HepG2 (cell line): ENCODE results near the gene PALM. TPM values are rescaled to one million over a fixed set of nuclear protein-coding genes. Genes with fewer than 3 reads are reported as not detected.
A peak's percentile ranks its signal among the peaks of the same experiment; 100 is the strongest.

Source experiments
- CHD4 ChIP-seq: fragments of 200-600 bp; sonication (generic); IDR thresholded peaks from 2 replicates; pipeline ENCODE4 v1.7.0; 2017; ENCODE audit warnings: mild to moderate bottlenecking, low read length, borderline replicate concordance
- FLYWCH1 ChIP-seq: sonication (generic); formaldehyde crosslinking; IDR thresholded peaks from 2 replicates; pipeline ENCODE4 v1.8.1; 2023; ENCODE audit warnings: mild to moderate bottlenecking, missing genetic modification reagents
- GABPB1 ChIP-seq: IDR thresholded peaks from 2 replicates; pipeline ENCODE4 v1.6.1; 2016; ENCODE audit warnings: mild to moderate bottlenecking, missing genetic modification reagents, moderate library complexity, missing compliant biosample characterization
- GMEB1 ChIP-seq: sonication (generic); formaldehyde crosslinking; IDR thresholded peaks from 2 replicates; pipeline ENCODE4 v1.5.1; 2020; ENCODE audit warnings: missing genetic modification reagents, mild to moderate bottlenecking, borderline replicate concordance
- HMGXB4 ChIP-seq, 2 experiments: sonication (generic) in 1 of 2; formaldehyde crosslinking in 1 of 2; IDR thresholded peaks; 2 replicates each; pipeline versions ENCODE4 v1.4.0 to v1.6.1; 2018 to 2020; ENCODE audit warnings: missing genetic modification reagents in 2 of 2, borderline replicate concordance in 1 of 2, low read depth in 1 of 2, mild to moderate bottlenecking in 1 of 2, missing biosample characterization in 1 of 2
- HNRNPL ChIP-seq: fragments of 200-400 bp; formaldehyde crosslinking; IDR thresholded peaks from 2 replicates; pipeline ENCODE4 v1.6.1; 2017; ENCODE audit warnings: mild to moderate bottlenecking, low read depth, low read length
- KDM5B ChIP-seq: sonication (generic); formaldehyde crosslinking; IDR thresholded peaks from 2 replicates; pipeline ENCODE4 v1.4.0; 2020; ENCODE audit warnings: missing genetic modification reagents, mild to moderate bottlenecking, borderline replicate concordance
- KLF15 ChIP-seq: sonication (generic); formaldehyde crosslinking; IDR thresholded peaks from 2 replicates; pipeline ENCODE4 v1.8.1; 2023; ENCODE audit warnings: borderline replicate concordance, mild to moderate bottlenecking, inconsistent platforms, missing genetic modification reagents, mixed read lengths
- MYC ChIP-seq: sonication (generic); formaldehyde crosslinking; IDR thresholded peaks from 2 replicates; pipeline ENCODE4 v1.9.0; 2021; ENCODE audit warnings: missing genetic modification reagents, borderline replicate concordance
- NCOA2 ChIP-seq: sonication (generic); formaldehyde crosslinking; IDR thresholded peaks from 2 replicates; pipeline ENCODE4 v1.8.0; 2022; ENCODE audit warnings: inconsistent platforms
- PAF1 ChIP-seq: IDR thresholded peaks from 2 replicates; pipeline ENCODE4 v1.6.1; 2016; ENCODE audit warnings: missing genetic modification reagents, missing compliant biosample characterization
- PHF21A ChIP-seq: sonication (generic); formaldehyde crosslinking; IDR thresholded peaks from 2 replicates; pipeline ENCODE4 v1.5.0; 2020; ENCODE audit warnings: mild to moderate bottlenecking, missing genetic modification reagents
- TBX3 ChIP-seq: fragments of 450-650 bp; IDR thresholded peaks from 2 replicates; pipeline ENCODE4 v1.6.1; 2017; ENCODE audit warnings: antibody characterized with exemption, mild to moderate bottlenecking, inconsistent platforms, borderline replicate concordance
- ZNF235 ChIP-seq: sonication (generic); formaldehyde crosslinking; IDR thresholded peaks from 2 replicates; pipeline ENCODE4 v1.8.1; 2023; ENCODE audit warnings: mild to moderate bottlenecking, missing genetic modification reagents, borderline replicate concordance
- ZNF329 ChIP-seq: sonication (generic); formaldehyde crosslinking; IDR thresholded peaks from 2 replicates; pipeline ENCODE4 v1.9.0; 2021; ENCODE audit warnings: low read depth, mild to moderate bottlenecking, missing genetic modification reagents
- ZNF407 ChIP-seq: sonication (generic); formaldehyde crosslinking; IDR thresholded peaks from one replicate; pipeline ENCODE4 v1.5.1; 2020; ENCODE audit warnings: mild to moderate bottlenecking, missing genetic modification reagents; ENCODE audit errors: not compliant biosample characterization
- ZNF549 ChIP-seq: sonication (generic); formaldehyde crosslinking; IDR thresholded peaks from 2 replicates; pipeline ENCODE4 v1.5.0; 2020; ENCODE audit warnings: missing genetic modification reagents
- polyA plus RNA-seq, 8 experiments: library from polyadenylated mRNA; depleted of rRNA in 3 of 8; stranded (reverse) in 7 of 8; unstranded in 1 of 8; fragments of >200 nt; fragmentation: Illumina TruSeq in 4 of 8; extraction: Trizol in 4 of 8; gene quantifications; 2 replicates each; pipeline versions ENCODE4 v1.2.1 to v1.2.3, GENCODE V29; 2011 to 2016; ENCODE audit warnings: low read depth in 4 of 8, missing spikeins in 1 of 8, mixed read lengths in 1 of 8; ENCODE audit not compliant: insufficient read depth in 1 of 8
- total RNA-seq, 5 experiments: library from RNA; depleted of rRNA; stranded (reverse); fragments of >200 nt; fragmentation: Illumina TruSeq; extraction: Trizol; gene quantifications; 2 replicates each; pipeline ENCODE4 v1.2.3, GENCODE V29; 2016; ENCODE audit warnings: low read depth in 1 of 5

Gene PALM
- total and polyA plus RNA-seq, 2 of the 13 experiments (the other 11 are each of a cell fraction or from before 2014, with no cell fraction given), result 4.0 to 9.7 TPM

GRCh38 chr19:738509-739128, 29.9 kb downstream of the PALM start (continued):
- no peak for TF ChIP-seq ZNF329 (CRISPR knock-in tag)
- TF ChIP-seq ZNF407 (CRISPR knock-in tag), result no peak
- peak; percentile 98 for TF ChIP-seq PHF21A (CRISPR knock-in tag)
- TF ChIP-seq MYC (CRISPR knock-in tag), result peak; percentile 82; the same call in 1 of the 2 replicates
- peak; percentile 93 for TF ChIP-seq NCOA2 (CRISPR knock-in tag)
- TF ChIP-seq FLYWCH1, result no peak
- TF ChIP-seq GMEB1 (CRISPR knock-in tag), result peak; percentile 40; the same call in 1 of the 2 replicates
- TF ChIP-seq ZNF549 (CRISPR knock-in tag), result no peak
- TF ChIP-seq HNRNPL, result peak; percentile 94
- TF ChIP-seq HMGXB4 (CRISPR knock-in tag; IDR thresholded peaks at IDR 0.05; ENCODE audit: borderline replicate concordance in 1 of 2, low read depth in 1 of 2), result peak in 1 of 2 experiments; percentile 71; a peak in 2 of 4 replicates
- no peak; the same call in 1 of the 2 replicates for TF ChIP-seq KLF15 (CRISPR knock-in tag)
- peak; percentile 88 for TF ChIP-seq TBX3
- TF ChIP-seq KDM5B (CRISPR knock-in tag), result peak; percentile 86; the same call in 1 of the 2 replicates
- 0 out of 2 replicates have a peak, but pooled peaks have one; percentile 21 for TF ChIP-seq CHD4
- peak; percentile 75 for TF ChIP-seq GABPB1 (CRISPR knock-in tag)
- TF ChIP-seq ZNF235 (CRISPR knock-in tag), result peak; percentile 34; the same call in 1 of the 2 replicates
- TF ChIP-seq PAF1 (CRISPR knock-in tag), result no peak
